Mesenchymal stem cell (in vitro differentiated cells and primary cell): ENCODE measurements around the gene SIAH3.

Experiments used
- DNase-seq: peaks from one replicate; pipeline ENCODE4 v3.0.0-alpha.2; 2013
- H2AFZ ChIP-seq: one replicate; pipeline ENCODE4 v1.6.1; 2013; ENCODE audit warnings: low read depth, mild to moderate bottlenecking, control low read depth, inconsistent platforms, low read length, moderate library complexity
- H2AK5ac ChIP-seq: 2 replicates; pipeline ENCODE4 v1.6.1; 2013; ENCODE audit warnings: low read length, moderate library complexity, mild to moderate bottlenecking, inconsistent platforms; ENCODE audit not compliant: severe bottlenecking
- H2BK120ac ChIP-seq: one replicate; pipeline ENCODE4 v1.6.1; 2013; ENCODE audit warnings: low read depth, mild to moderate bottlenecking, inconsistent platforms, low read length, moderate library complexity
- H2BK12ac ChIP-seq, 2 experiments: one replicate each; pipeline ENCODE4 v1.6.1; 2013; ENCODE audit warnings: inconsistent platforms in 2 of 2, low read length in 2 of 2, mild to moderate bottlenecking in 2 of 2, moderate library complexity in 2 of 2, control low read depth in 1 of 2
- H2BK15ac ChIP-seq: one replicate; pipeline ENCODE4 v1.6.1; 2013; ENCODE audit warnings: mild to moderate bottlenecking, low read depth, inconsistent platforms; ENCODE audit not compliant: poor library complexity, severe bottlenecking
- H2BK5ac ChIP-seq: 2 replicates; pipeline ENCODE4 v1.6.1; 2013; ENCODE audit warnings: low read depth, mild to moderate bottlenecking, low read length, control low read depth, inconsistent platforms; ENCODE audit not compliant: poor library complexity, severe bottlenecking
- H3K14ac ChIP-seq, 2 experiments: one replicate each; pipeline ENCODE4 v1.6.1; 2013; ENCODE audit warnings: inconsistent platforms in 2 of 2, low read length in 2 of 2, control low read depth in 1 of 2, mild to moderate bottlenecking in 1 of 2, moderate library complexity in 1 of 2
- H3K18ac ChIP-seq, 2 experiments: one replicate each; pipeline ENCODE4 v1.6.1; 2013; ENCODE audit warnings: inconsistent platforms in 2 of 2, low read length in 2 of 2, control low read depth in 1 of 2, low read depth in 1 of 2, mild to moderate bottlenecking in 1 of 2
- H3K23ac ChIP-seq, 2 experiments: one replicate each; pipeline ENCODE4 v1.6.1; 2013; ENCODE audit warnings: inconsistent platforms in 2 of 2, low read length in 2 of 2, mild to moderate bottlenecking in 2 of 2, moderate library complexity in 2 of 2, control low read depth in 1 of 2
- H3K27ac ChIP-seq: 2 replicates; pipeline ENCODE4 v1.5.1; 2013; ENCODE audit warnings: mild to moderate bottlenecking, moderate library complexity, low read length, control low read depth, inconsistent platforms; ENCODE audit not compliant: poor library complexity, severe bottlenecking
- H3K27me3 ChIP-seq, 2 experiments: 2 replicates each; pipeline versions ENCODE4 v1.6.1 to v1.7.0; 2013; ENCODE audit warnings: low read length in 2 of 2, mild to moderate bottlenecking in 2 of 2, moderate library complexity in 2 of 2, control low read depth in 1 of 2, inconsistent platforms in 1 of 2; ENCODE audit not compliant: control insufficient read depth in 1 of 2, insufficient read depth in 1 of 2
- H3K36me3 ChIP-seq, 2 experiments: 2 replicates each; pipeline versions ENCODE4 v1.6.1 to v1.7.0; 2013; ENCODE audit warnings: low read length in 2 of 2, control low read depth in 1 of 2, inconsistent platforms in 1 of 2, low read depth in 1 of 2, mild to moderate bottlenecking in 1 of 2; ENCODE audit not compliant: insufficient read depth in 2 of 2, control insufficient read depth in 1 of 2
- H3K4ac ChIP-seq, 2 experiments: one replicate each; pipeline ENCODE4 v1.6.1; 2013; ENCODE audit warnings: inconsistent platforms in 2 of 2, low read length in 2 of 2, mild to moderate bottlenecking in 2 of 2, moderate library complexity in 2 of 2, control low read depth in 1 of 2, low read depth in 1 of 2
- H3K4me1 ChIP-seq: 2 replicates; pipeline ENCODE4 v1.6.1; 2013; ENCODE audit warnings: low read depth, low read length, control low read depth; ENCODE audit not compliant: control insufficient read depth, insufficient read depth
- H3K4me2 ChIP-seq: 2 replicates; pipeline ENCODE4 v1.6.1; 2013; ENCODE audit warnings: low read length, mild to moderate bottlenecking, inconsistent platforms; ENCODE audit not compliant: poor library complexity, severe bottlenecking
- H3K4me3 ChIP-seq, 2 experiments: 2 replicates each; pipeline versions ENCODE4 v1.5.1 to v1.7.0; 2013; ENCODE audit warnings: low read length in 2 of 2, mild to moderate bottlenecking in 2 of 2, control low read depth in 1 of 2, low read depth in 1 of 2; ENCODE audit not compliant: insufficient read depth in 1 of 2
- H3K79me1 ChIP-seq: replicated peaks from 2 replicates; pipeline ENCODE4 v1.6.1; 2013; ENCODE audit warnings: mild to moderate bottlenecking, control low read depth, low read length, inconsistent platforms; ENCODE audit not compliant: poor library complexity, severe bottlenecking
- H3K9ac ChIP-seq: 2 replicates; pipeline ENCODE4 v1.7.0; 2013; ENCODE audit warnings: mild to moderate bottlenecking, low read length, moderate library complexity
- H3K9me3 ChIP-seq: 2 replicates; pipeline ENCODE4 v1.7.0; 2013; ENCODE audit warnings: mild to moderate bottlenecking, low read length; ENCODE audit not compliant: control insufficient read depth
- H4K8ac ChIP-seq: one replicate; pipeline ENCODE4 v1.6.1; 2013; ENCODE audit warnings: inconsistent platforms, mild to moderate bottlenecking, low read length, moderate library complexity
- H4K91ac ChIP-seq: one replicate; pipeline ENCODE4 v1.6.1; 2013; ENCODE audit warnings: mild to moderate bottlenecking, low read length, inconsistent platforms
- WGBS: methylation state at CpG from one replicate; pipeline ENCODE4 v1.1.7; 2013; ENCODE audit warnings: mixed read lengths; 5-methylcytosine and 5-hydroxymethylcytosine counted together

Gene SIAH3

GRCh38 chr13:45895881-45896280 is 44.3 kb upstream of the SIAH3 start:
- no peak overlapping the region for H2BK15ac ChIP-seq
- H3K4me2 ChIP-seq = no peak overlapping the region
- H4K91ac ChIP-seq = no peak overlapping the region
- H3K79me1 ChIP-seq = no peaks in the 10 kb centered on the region
- DNase-seq = no peak
- no CpG with 5 or more reads among the region's 2 CpGs for WGBS
- no peak overlapping the region for H2BK5ac ChIP-seq
- H2BK120ac ChIP-seq = no peak overlapping the region
- H4K8ac ChIP-seq = no peak overlapping the region
- H3K27me3 ChIP-seq = peaks cover 17 to 88% of the 10 kb centered on the region in 2 experiments
- no peaks in the 10 kb centered on the region for H3K36me3 ChIP-seq
- no peak overlapping the region for H3K23ac ChIP-seq
- H2BK12ac ChIP-seq = no peak overlapping the region
- no peak overlapping the region for H3K18ac ChIP-seq
- no peak overlapping the region for H3K27ac ChIP-seq
- no peak overlapping the region for H2AFZ ChIP-seq
- no peak overlapping the region for H3K9ac ChIP-seq
- H3K9me3 ChIP-seq = no peaks in the 10 kb centered on the region
- H3K4me3 ChIP-seq = no peak overlapping the region
- H2AK5ac ChIP-seq = no peak overlapping the region
- H3K4me1 ChIP-seq = no peaks in the 10 kb centered on the region
- H3K14ac ChIP-seq = no peak overlapping the region
- no peak overlapping the region for H3K4ac ChIP-seq

DNA sequence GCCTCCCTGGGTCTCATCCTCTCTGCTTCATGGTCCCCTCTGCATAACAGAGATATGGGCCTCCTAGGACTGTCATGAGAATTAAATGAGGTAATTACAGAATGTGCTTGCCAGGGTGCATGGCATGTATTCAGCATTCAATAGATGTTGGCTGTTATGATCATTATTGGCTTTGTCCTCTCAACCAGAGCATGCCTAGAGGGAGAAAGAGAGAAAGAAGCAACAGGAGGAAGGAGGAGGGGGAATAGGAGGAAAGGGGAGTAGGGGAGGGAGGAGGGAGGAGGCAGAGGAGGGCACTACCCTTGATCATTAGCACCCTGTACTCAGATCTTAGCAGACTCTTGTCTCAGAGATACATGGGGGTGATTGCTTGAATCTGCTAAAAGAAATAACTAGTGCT is 41.0 kb upstream of the SIAH3 start:
- H3K18ac ChIP-seq = no peak overlapping the region
- H3K23ac ChIP-seq = no peak overlapping the region
- no peak overlapping the region for H3K9ac ChIP-seq
- H4K91ac ChIP-seq = no peak overlapping the region
- H3K9me3 ChIP-seq = no peaks in the 10 kb centered on the region
- H3K4ac ChIP-seq = no peak overlapping the region
- no peak overlapping the region for H3K14ac ChIP-seq
- H2AK5ac ChIP-seq = no peak overlapping the region
- no peaks in the 10 kb centered on the region for H3K4me1 ChIP-seq
- no peak overlapping the region for H4K8ac ChIP-seq
- no peak overlapping the region for H3K4me3 ChIP-seq
- H3K36me3 ChIP-seq = no peaks in the 10 kb centered on the region
- H3K27me3 ChIP-seq = peaks cover 17 to 85% of the 10 kb centered on the region in 2 experiments
- H3K4me2 ChIP-seq = no peak overlapping the region
- DNase-seq = no peak
- H2BK120ac ChIP-seq = no peak overlapping the region
- no peak overlapping the region for H2BK5ac ChIP-seq
- no peak overlapping the region for H2BK15ac ChIP-seq
- no peak overlapping the region for H2BK12ac ChIP-seq
- H2AFZ ChIP-seq = no peak overlapping the region
- H3K79me1 ChIP-seq = no peaks in the 10 kb centered on the region
- H3K27ac ChIP-seq = no peak overlapping the region

DNA sequence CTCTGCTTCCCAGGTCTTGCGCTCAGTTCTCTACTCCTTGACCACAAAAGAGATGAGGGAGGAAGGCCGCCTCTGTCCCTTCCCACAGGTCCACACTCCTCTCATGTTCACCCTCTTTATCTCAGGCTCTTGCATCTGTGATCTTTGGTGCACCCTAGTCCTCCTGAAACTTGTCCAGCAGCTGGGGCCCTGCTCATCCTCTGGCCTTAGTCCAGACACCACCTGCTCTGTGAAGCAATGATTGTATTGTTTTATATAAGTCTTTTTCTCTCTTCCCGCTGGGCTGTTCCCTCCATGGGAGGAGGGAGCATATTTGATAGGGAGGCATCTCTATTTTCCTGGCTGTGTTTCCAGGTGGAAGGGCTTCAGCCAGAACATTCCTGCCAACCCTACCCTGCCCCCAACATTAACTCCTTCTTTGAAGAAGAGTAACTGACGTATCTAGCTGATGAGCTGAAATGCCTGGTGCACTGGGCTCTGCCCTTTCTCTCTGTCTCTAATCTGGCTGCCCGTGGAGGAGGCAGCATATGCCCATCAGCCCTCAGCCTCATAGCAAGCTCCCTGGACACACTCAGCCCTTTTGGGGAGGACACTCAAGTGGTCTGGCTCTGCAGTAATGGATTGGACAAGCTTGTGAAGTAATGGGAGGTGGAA is 38.2 kb upstream of the SIAH3 start:
- 93% methylated on average over 3 of the region's 5 CpGs for WGBS
- no peak for DNase-seq
- Histone ChIP-seq H2AK5ac (no peak overlapping the region), H3K23ac (no peak overlapping the region), H3K27me3 (peaks cover 14 to 69% of the 10 kb centered on the region in 2 experiments), H4K8ac (no peak overlapping the region), H4K91ac (no peak overlapping the region), H3K79me1 (no peaks in the 10 kb centered on the region), H3K9me3 (no peaks in the 10 kb centered on the region), H3K4me1 (no peaks in the 10 kb centered on the region), H3K4ac (no peak overlapping the region), H2BK120ac (no peak overlapping the region), H2BK15ac (no peak overlapping the region), H2AFZ (no peak overlapping the region), H3K27ac (no peak overlapping the region), H2BK12ac (no peak overlapping the region), H3K18ac (no peak overlapping the region), H3K9ac (no peak overlapping the region), H3K14ac (no peak overlapping the region), H2BK5ac (no peak overlapping the region), H3K4me3 (no peak overlapping the region), H3K36me3 (no peaks in the 10 kb centered on the region), H3K4me2 (no peak overlapping the region)

DNA sequence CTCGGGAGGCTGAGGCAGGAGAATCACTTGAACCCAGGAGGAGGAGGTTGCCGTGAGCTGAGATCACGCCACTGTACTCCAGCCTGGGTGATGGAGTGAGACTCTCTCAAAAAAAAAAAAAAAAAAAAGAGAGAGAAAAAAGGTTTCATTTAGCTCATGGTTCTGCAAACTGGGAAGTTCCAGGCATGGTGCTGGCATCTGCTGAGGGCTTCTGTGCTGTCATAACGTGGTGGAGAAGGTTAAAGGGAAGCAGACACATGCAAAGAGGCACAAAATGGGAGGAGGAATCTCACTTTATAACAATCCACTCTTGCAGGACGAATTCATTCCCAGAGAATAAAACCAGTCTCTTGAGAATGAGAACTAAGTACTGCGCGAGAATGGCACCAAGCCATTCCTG is 34.9 kb upstream of the SIAH3 start:
- DNase-seq = no peak
- H3K36me3 ChIP-seq = no peaks in the 10 kb centered on the region
- H3K4me2 ChIP-seq = no peak overlapping the region
- peaks cover 3% of the 10 kb centered on the region for H3K4me1 ChIP-seq
- no peak overlapping the region for H3K4ac ChIP-seq
- H3K4me3 ChIP-seq = no peak overlapping the region
- H2BK5ac ChIP-seq = no peak overlapping the region
- H3K79me1 ChIP-seq = no peaks in the 10 kb centered on the region
- H2BK12ac ChIP-seq = no peak overlapping the region
- no peak overlapping the region for H3K23ac ChIP-seq
- H4K91ac ChIP-seq = no peak overlapping the region
- WGBS = 77% methylated on average over 7 of the region's 7 CpGs
- H3K9ac ChIP-seq = no peak overlapping the region
- H3K14ac ChIP-seq = no peak overlapping the region
- no peak overlapping the region for H2BK15ac ChIP-seq
- no peak overlapping the region for H2BK120ac ChIP-seq
- no peak overlapping the region for H3K27ac ChIP-seq
- no peaks in the 10 kb centered on the region for H3K9me3 ChIP-seq
- H3K27me3 ChIP-seq = peaks cover 0 to 65% of the 10 kb centered on the region in 2 experiments
- no peak overlapping the region for H2AK5ac ChIP-seq
- H3K18ac ChIP-seq = no peak overlapping the region
- no peak overlapping the region for H4K8ac ChIP-seq
- no peak overlapping the region for H2AFZ ChIP-seq
